Lower leg skin (tissue), 4 donors: Measurements from ENCODE around the gene UPF1. TPM values are rescaled to one million over a fixed set of nuclear protein-coding genes. Genes with fewer than 3 reads are reported as not detected.
"Not testable (repeated sequence)": the region's sequence is repeated elsewhere in the genome, so short reads cannot be mapped to it uniquely, and the experiment has no call there.

Experiments
- DNase-seq, 2 donors: peaks; one replicate each; pipeline ENCODE4 v3.0.0-alpha.2; 2019; ENCODE audit warnings: low spot score in 2 of 2
- H3K4me3 ChIP-seq: fragments of 200-600 bp; sonication (generic); 2 replicates; pipeline ENCODE4 v1.5.1; 2017; ENCODE audit warnings: mild to moderate bottlenecking, low read depth; ENCODE audit not compliant: poor library complexity, severe bottlenecking
- CTCF ChIP-seq, 3 donors: fragments of 450-650 bp; IDR thresholded peaks; one replicate each; pipeline ENCODE4 v1.5.1; 2016; ENCODE audit warnings: antibody characterized with exemption in 3 of 3, mild to moderate bottlenecking in 3 of 3, moderate library complexity in 2 of 3
- POLR2A ChIP-seq, 2 donors: fragments of 450-650 bp; IDR thresholded peaks; one replicate each; pipeline ENCODE4 v1.6.1; 2016 to 2017; ENCODE audit warnings: antibody characterized with exemption in 2 of 2, mild to moderate bottlenecking in 1 of 2, moderate library complexity in 1 of 2
- WGBS, 2 donors: methylation state at CpG; one replicate each; pipeline ENCODE4 v1.1.5; 2018; 5-methylcytosine and 5-hydroxymethylcytosine counted together
- intact Hi-C: fragments of 100-400 bp; cut with DNase I; formaldehyde crosslinking; loops from one replicate; pipeline ENCODE4 v1.15.0; 2023; ENCODE audit warnings: low total_unique reads
- total RNA-seq, 4 donors: library from RNA; depleted of rRNA; stranded (reverse); fragments of >200 nt; gene quantifications; one replicate each; pipeline ENCODE4 v1.1.0, GENCODE V29; 2016

UPF1 gene
- total RNA-seq, 4 donors from 2014 or later, result 91.6 to 116 (median 102) TPM

- no peak for DNase-seq
- TF ChIP-seq POLR2A (IDR thresholded peaks at IDR 0.05), result no peak
- no peak for TF ChIP-seq CTCF (IDR thresholded peaks at IDR 0.05)
- intact Hi-C loops, result no loop called here
- 85 to 91% methylated on average over 15 to 16 of the region's 17 CpGs for WGBS, 2 donors
- H3K4me3 ChIP-seq, result no peak overlapping the region
Measured at GRCh38 chr19:18900700-18901481, 69.1 kb downstream of the UPF1 start.

- 95 to 96% methylated on average over 7 of the region's 7 CpGs for WGBS, 2 donors
- intact Hi-C loops, result no loop called here
- TF ChIP-seq POLR2A (IDR thresholded peaks at IDR 0.05) (no peak), CTCF (IDR thresholded peaks at IDR 0.05) (no peak)
- no peak overlapping the region for H3K4me3 ChIP-seq
- no peak for DNase-seq
Measured at GRCh38 chr19:18901491-18901890, 69.7 kb downstream of the UPF1 start.

GRCh38 chr19:18902519-18902918 is 70.8 kb downstream of the UPF1 start:
- WGBS, 2 donors, result 89 to 93% methylated on average over 5 of the region's 5 CpGs
- H3K4me3 ChIP-seq, DNase-seq, intact Hi-C loops: not testable (repeated sequence)

DNA sequence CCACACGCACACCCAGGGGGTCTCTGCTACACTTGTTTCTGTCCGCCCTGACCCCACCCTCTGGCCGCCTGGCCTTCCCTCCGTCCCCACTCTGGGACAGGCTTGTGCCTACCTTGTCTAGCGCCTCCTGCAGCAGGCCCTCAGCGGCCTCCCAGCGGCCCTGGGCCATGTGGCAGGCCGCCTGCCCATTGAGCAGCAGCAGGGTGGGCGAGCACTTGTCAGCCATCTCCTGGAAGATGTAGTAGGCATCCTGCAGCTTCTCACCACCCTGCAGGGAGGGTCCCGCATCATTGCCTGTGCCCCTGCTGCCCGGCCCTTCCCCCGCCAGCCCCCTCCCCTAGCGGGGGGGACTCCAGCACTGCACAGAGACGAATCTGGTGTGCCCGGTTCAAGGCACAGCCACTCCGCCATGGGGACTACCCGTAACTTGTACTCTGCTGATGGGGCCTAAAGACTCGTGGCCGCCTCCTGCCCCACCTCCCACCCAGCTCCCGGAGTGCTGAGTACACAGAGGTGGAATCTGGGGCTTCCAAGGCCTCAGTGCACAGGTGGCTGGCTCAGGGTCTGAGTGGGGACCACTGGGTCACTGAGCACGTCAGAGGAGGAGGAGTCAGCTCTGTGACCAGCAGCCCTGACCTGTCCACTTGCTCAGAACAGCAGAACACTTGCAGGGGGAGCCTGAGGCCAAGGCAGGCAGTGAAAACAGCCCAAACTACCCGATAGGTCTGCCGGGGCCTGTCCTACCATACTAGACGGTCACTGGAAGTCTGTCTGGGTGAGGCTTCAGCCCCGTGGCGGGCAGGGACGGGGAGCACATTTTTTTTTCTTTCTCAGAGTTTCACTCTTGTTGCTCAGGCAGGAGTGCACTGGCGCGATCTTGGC is 71.6 kb downstream of the UPF1 start:
- H3K4me3 ChIP-seq, result no peak overlapping the region
- TF ChIP-seq CTCF (IDR thresholded peaks at IDR 0.05), result no peak
- TF ChIP-seq POLR2A (IDR thresholded peaks at IDR 0.05), result no peak
- 91% methylated on average over 24 to 28 of the region's 29 CpGs for WGBS, 2 donors
- DNase-seq, result no peak
- intact Hi-C loops, result no loop called here

- DNase-seq, result no peak
- intact Hi-C loops, result no loop called here
- H3K4me3 ChIP-seq, result no peak overlapping the region
- TF ChIP-seq POLR2A (IDR thresholded peaks at IDR 0.05), result no peak
- TF ChIP-seq CTCF (IDR thresholded peaks at IDR 0.05), result no peak
- WGBS, 2 donors, result 90 to 93% methylated on average over 24 of the region's 25 CpGs
Measured at GRCh38 chr19:18904334-18905057, 72.7 kb downstream of the UPF1 start.

DNA sequence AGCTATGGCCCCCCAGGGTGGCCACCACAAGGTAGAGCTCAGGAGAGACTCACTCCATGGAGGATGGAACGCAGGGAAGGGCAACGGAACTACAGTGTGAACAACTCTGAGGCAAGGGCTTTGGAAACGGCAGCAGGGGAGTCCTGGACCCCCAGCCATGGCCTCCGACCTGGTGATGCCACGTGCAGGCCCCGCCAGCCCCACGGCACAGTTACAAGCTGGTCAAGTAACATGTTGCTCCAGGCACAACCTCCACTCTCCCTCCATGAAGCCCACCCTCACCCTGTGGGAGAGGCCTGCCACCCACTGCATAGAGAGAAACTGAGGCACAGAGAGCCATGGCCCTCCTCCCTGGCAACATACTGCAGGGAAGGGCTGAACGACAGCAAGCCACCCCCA is 73.3 kb downstream of the UPF1 start:
- intact Hi-C loops, result no loop called here
- H3K4me3 ChIP-seq, result no peak overlapping the region
- 77 to 91% methylated on average over 5 to 8 of the region's 8 CpGs for WGBS, 2 donors
- TF ChIP-seq POLR2A (IDR thresholded peaks at IDR 0.05), result no peak
- TF ChIP-seq CTCF (IDR thresholded peaks at IDR 0.05), result no peak
- no peak for DNase-seq
